DOHH2 (cell line): Measurements from ENCODE around the gene ANGPTL5.

Experiments used
- EZH2phosphoT487 ChIP-seq: fragments of 200-600 bp; sonication (generic); IDR thresholded peaks from 2 replicates; pipeline ENCODE4 v1.6.1; 2017; ENCODE audit warnings: borderline replicate concordance, mild to moderate bottlenecking, antibody characterized with exemption, low read length, moderate library complexity, mixed read lengths
- TF ChIP-seq, protein P1 (sequence below): fragments of 200-600 bp; sonication (generic); IDR thresholded peaks from one replicate; pipeline ENCODE4 v1.5.1; 2014; ENCODE audit warnings: antibody characterized with exemption, mild to moderate bottlenecking, low read depth, low read length; ENCODE audit not compliant: poor library complexity, severe bottlenecking

DNA sequence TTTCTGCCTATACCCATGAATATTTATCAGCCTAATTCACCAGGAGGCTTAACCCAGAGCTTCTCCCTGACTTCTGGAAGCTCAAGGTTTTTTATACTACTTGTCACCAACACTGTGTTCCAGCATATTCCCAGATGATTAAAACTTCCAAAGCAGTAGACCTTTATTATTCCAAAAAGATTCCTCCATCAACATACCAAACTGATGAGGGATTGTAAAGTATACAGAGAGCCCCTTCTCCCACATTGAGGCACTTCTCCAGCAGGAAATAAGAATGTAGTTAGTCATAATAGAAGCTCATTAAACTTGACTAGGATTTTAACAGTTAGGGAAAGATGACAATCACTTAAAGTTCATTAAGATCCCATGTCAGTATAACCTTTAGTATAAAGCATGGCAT lies 53.0 kb downstream of the ANGPTL5 start:
- TF ChIP-seq, protein P1, sequence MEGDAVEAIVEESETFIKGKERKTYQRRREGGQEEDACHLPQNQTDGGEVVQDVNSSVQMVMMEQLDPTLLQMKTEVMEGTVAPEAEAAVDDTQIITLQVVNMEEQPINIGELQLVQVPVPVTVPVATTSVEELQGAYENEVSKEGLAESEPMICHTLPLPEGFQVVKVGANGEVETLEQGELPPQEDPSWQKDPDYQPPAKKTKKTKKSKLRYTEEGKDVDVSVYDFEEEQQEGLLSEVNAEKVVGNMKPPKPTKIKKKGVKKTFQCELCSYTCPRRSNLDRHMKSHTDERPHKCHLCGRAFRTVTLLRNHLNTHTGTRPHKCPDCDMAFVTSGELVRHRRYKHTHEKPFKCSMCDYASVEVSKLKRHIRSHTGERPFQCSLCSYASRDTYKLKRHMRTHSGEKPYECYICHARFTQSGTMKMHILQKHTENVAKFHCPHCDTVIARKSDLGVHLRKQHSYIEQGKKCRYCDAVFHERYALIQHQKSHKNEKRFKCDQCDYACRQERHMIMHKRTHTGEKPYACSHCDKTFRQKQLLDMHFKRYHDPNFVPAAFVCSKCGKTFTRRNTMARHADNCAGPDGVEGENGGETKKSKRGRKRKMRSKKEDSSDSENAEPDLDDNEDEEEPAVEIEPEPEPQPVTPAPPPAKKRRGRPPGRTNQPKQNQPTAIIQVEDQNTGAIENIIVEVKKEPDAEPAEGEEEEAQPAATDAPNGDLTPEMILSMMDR = no peak
- TF ChIP-seq EZH2phosphoT487 = no peak
